HEK293 (cell line): ENCODE measurements around the gene PRCD.

Source experiments
- IKZF3 ChIP-seq: fragments of 450-650 bp; IDR thresholded peaks from 2 replicates; pipeline ENCODE4 v1.5.0; 2018; ENCODE audit warnings: missing biosample characterization, mild to moderate bottlenecking, missing genetic modification characterization, moderate library complexity
- KLF7 ChIP-seq: fragments of 450-650 bp; formaldehyde crosslinking; IDR thresholded peaks from 2 replicates; pipeline ENCODE4 v1.5.1; 2016; ENCODE audit warnings: missing biosample characterization, missing genetic modification characterization, borderline replicate concordance
- MEIS1 ChIP-seq: sonication (generic); formaldehyde crosslinking; IDR thresholded peaks from 2 replicates; pipeline ENCODE4 v1.8.1; 2022; ENCODE audit warnings: missing genetic modification reagents, mild to moderate bottlenecking, borderline replicate concordance
- MYNN ChIP-seq: fragments of 450-650 bp; formaldehyde crosslinking; IDR thresholded peaks from 2 replicates; pipeline ENCODE4 v1.5.1; 2016; ENCODE audit warnings: missing biosample characterization, missing genetic modification characterization, borderline replicate concordance
- SP2 ChIP-seq: fragments of 450-650 bp; formaldehyde crosslinking; IDR thresholded peaks from 2 replicates; pipeline ENCODE4 v1.5.1; 2016; ENCODE audit warnings: missing biosample characterization, missing genetic modification characterization
- ZBTB17 ChIP-seq: fragments of 450-650 bp; formaldehyde crosslinking; IDR thresholded peaks from 2 replicates; pipeline ENCODE4 v1.5.1; 2016; ENCODE audit warnings: missing biosample characterization, missing genetic modification characterization
- ZFP69B ChIP-seq: fragments of 450-650 bp; formaldehyde crosslinking; IDR thresholded peaks from 2 replicates; pipeline ENCODE4 v1.5.1; 2016; ENCODE audit warnings: missing biosample characterization, missing genetic modification characterization
- ZIC2 ChIP-seq: fragments of 450-650 bp; formaldehyde crosslinking; IDR thresholded peaks from 2 replicates; pipeline ENCODE4 v1.5.1; 2016; ENCODE audit warnings: missing biosample characterization, missing genetic modification characterization
- ZNF175 ChIP-seq: fragments of 450-650 bp; formaldehyde crosslinking; IDR thresholded peaks from 2 replicates; pipeline ENCODE4 v1.5.1; 2016; ENCODE audit warnings: missing biosample characterization, missing genetic modification characterization
- ZNF248 ChIP-seq: fragments of 450-650 bp; formaldehyde crosslinking; IDR thresholded peaks from 2 replicates; pipeline ENCODE4 v1.5.1; 2017; ENCODE audit warnings: missing biosample characterization, missing genetic modification characterization
- ZNF335 ChIP-seq: fragments of 450-650 bp; formaldehyde crosslinking; conservative IDR thresholded peaks from 2 replicates; pipeline ENCODE4 v1.5.1; 2016; ENCODE audit warnings: missing biosample characterization, missing genetic modification characterization
- ZNF391 ChIP-seq: fragments of 450-650 bp; formaldehyde crosslinking; IDR thresholded peaks from 2 replicates; pipeline ENCODE4 v1.5.1; 2016; ENCODE audit warnings: low read depth, missing biosample characterization, missing genetic modification characterization, borderline replicate concordance
- ZNF48 ChIP-seq: fragments of 450-650 bp; formaldehyde crosslinking; IDR thresholded peaks from 2 replicates; pipeline ENCODE4 v1.5.1; 2016; ENCODE audit warnings: missing biosample characterization, missing genetic modification characterization
- ZNF558 ChIP-seq: fragments of 450-650 bp; formaldehyde crosslinking; IDR thresholded peaks from 2 replicates; pipeline ENCODE4 v1.5.1; 2016; ENCODE audit warnings: missing biosample characterization, missing genetic modification characterization
- ZNF596 ChIP-seq: fragments of 450-650 bp; IDR thresholded peaks from 2 replicates; pipeline ENCODE4 v1.5.0; 2018; ENCODE audit warnings: missing biosample characterization, mild to moderate bottlenecking, missing genetic modification characterization, moderate library complexity
- ZNF670 ChIP-seq: fragments of 450-650 bp; formaldehyde crosslinking; IDR thresholded peaks from 2 replicates; pipeline ENCODE4 v1.5.1; 2016; ENCODE audit warnings: missing biosample characterization, missing genetic modification characterization, low read depth
- TF ChIP-seq, protein P1 (sequence below): fragments of 450-650 bp; formaldehyde crosslinking; IDR thresholded peaks from 2 replicates; pipeline ENCODE4 v1.5.1; 2016; ENCODE audit warnings: missing biosample characterization, missing genetic modification characterization, borderline replicate concordance
- TF ChIP-seq, protein P2 (sequence below): sonication (generic); formaldehyde crosslinking; IDR thresholded peaks from 2 replicates; pipeline ENCODE4 v1.8.1; 2022; ENCODE audit warnings: mild to moderate bottlenecking, moderate library complexity, missing genetic modification reagents
- TF ChIP-seq, protein P3 (sequence below): fragments of 450-650 bp; formaldehyde crosslinking; IDR thresholded peaks from 2 replicates; pipeline ENCODE4 v1.5.1; 2016; ENCODE audit warnings: missing biosample characterization, missing genetic modification characterization
- TF ChIP-seq, protein P4 (sequence below): fragments of 450-650 bp; formaldehyde crosslinking; IDR thresholded peaks from 2 replicates; pipeline ENCODE4 v1.5.1; 2017; ENCODE audit warnings: missing biosample characterization, missing genetic modification characterization
- TF ChIP-seq, protein P5 (sequence below): fragments of 450-650 bp; formaldehyde crosslinking; IDR thresholded peaks from 2 replicates; pipeline ENCODE4 v1.5.1; 2016; ENCODE audit warnings: missing biosample characterization, missing genetic modification characterization
- TF ChIP-seq, protein P6 (sequence below): fragments of 450-650 bp; formaldehyde crosslinking; IDR thresholded peaks from 2 replicates; pipeline ENCODE4 v1.5.1; 2017; ENCODE audit warnings: missing biosample characterization, missing genetic modification characterization
- TF ChIP-seq, protein P7 (sequence below): fragments of 450-650 bp; formaldehyde crosslinking; IDR thresholded peaks from 2 replicates; pipeline ENCODE4 v1.5.1; 2016; ENCODE audit warnings: missing biosample characterization, missing genetic modification characterization
- TF ChIP-seq, protein P8 (sequence below): fragments of 450-650 bp; formaldehyde crosslinking; IDR thresholded peaks from 2 replicates; pipeline ENCODE4 v1.5.1; 2016; ENCODE audit warnings: missing biosample characterization, missing genetic modification characterization
- TF ChIP-seq, protein P9 (sequence below): fragments of 450-650 bp; formaldehyde crosslinking; IDR thresholded peaks from 2 replicates; pipeline ENCODE4 v1.5.1; 2016; ENCODE audit warnings: missing biosample characterization, missing genetic modification characterization

The PRCD gene

DNA sequence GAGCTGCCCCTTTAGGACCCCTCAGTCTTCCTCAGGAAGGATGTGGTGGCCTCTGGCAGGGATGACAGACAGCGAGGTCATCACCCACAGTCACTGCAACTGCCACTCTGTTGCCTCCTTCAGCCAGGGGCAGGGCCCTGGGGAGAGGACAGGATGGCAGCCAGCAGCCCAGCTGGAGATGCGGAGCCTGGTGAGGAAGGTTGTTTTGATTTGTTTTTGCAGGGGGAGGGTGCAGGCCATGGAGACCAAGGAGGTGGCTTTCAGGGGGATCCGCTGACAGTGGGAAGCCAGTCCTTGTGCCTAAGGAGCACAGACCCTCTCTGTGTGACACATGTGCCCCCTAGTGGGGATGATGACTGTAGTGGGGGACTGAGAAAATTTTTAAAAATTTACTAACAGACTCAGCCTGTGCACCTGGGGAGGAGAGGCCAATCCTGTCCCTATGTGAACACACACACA, 7.4 kb downstream of the PRCD start (continued):
- TF ChIP-seq, protein P1, sequence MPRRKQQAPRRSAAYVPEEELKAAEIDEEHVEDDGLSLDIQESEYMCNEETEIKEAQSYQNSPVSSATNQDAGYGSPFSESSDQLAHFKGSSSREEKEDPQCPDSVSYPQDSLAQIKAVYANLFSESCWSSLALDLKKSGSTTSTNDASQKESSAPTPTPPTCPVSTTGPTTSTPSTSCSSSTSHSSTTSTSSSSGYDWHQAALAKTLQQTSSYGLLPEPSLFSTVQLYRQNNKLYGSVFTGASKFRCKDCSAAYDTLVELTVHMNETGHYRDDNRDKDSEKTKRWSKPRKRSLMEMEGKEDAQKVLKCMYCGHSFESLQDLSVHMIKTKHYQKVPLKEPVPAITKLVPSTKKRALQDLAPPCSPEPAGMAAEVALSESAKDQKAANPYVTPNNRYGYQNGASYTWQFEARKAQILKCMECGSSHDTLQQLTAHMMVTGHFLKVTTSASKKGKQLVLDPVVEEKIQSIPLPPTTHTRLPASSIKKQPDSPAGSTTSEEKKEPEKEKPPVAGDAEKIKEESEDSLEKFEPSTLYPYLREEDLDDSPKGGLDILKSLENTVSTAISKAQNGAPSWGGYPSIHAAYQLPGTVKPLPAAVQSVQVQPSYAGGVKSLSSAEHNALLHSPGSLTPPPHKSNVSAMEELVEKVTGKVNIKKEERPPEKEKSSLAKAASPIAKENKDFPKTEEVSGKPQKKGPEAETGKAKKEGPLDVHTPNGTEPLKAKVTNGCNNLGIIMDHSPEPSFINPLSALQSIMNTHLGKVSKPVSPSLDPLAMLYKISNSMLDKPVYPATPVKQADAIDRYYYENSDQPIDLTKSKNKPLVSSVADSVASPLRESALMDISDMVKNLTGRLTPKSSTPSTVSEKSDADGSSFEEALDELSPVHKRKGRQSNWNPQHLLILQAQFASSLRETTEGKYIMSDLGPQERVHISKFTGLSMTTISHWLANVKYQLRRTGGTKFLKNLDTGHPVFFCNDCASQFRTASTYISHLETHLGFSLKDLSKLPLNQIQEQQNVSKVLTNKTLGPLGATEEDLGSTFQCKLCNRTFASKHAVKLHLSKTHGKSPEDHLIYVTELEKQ (tag by site-specific recombination), result no peak
- no peak for TF ChIP-seq ZNF248 (tag by site-specific recombination)
- no peak for TF ChIP-seq MYNN (tag by site-specific recombination)
- TF ChIP-seq, protein P2, sequence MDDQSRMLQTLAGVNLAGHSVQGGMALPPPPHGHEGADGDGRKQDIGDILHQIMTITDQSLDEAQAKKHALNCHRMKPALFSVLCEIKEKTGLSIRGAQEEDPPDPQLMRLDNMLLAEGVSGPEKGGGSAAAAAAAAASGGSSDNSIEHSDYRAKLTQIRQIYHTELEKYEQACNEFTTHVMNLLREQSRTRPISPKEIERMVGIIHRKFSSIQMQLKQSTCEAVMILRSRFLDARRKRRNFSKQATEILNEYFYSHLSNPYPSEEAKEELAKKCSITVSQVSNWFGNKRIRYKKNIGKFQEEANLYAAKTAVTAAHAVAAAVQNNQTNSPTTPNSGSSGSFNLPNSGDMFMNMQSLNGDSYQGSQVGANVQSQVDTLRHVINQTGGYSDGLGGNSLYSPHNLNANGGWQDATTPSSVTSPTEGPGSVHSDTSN, result peak; percentile 66; the same call in 1 of the 2 replicates
- peak; percentile 64; the same call in 1 of the 2 replicates for TF ChIP-seq ZBTB17 (tag by site-specific recombination)
- no peak for TF ChIP-seq ZNF175 (tag by site-specific recombination)
- TF ChIP-seq MEIS1 (CRISPR knock-in tag), result no peak
- TF ChIP-seq ZFP69B (tag by site-specific recombination), result no peak
- no peak for TF ChIP-seq ZNF670 (tag by site-specific recombination)
- no peak for TF ChIP-seq ZNF596
- TF ChIP-seq KLF7 (tag by site-specific recombination), result no peak
- TF ChIP-seq, protein P3, sequence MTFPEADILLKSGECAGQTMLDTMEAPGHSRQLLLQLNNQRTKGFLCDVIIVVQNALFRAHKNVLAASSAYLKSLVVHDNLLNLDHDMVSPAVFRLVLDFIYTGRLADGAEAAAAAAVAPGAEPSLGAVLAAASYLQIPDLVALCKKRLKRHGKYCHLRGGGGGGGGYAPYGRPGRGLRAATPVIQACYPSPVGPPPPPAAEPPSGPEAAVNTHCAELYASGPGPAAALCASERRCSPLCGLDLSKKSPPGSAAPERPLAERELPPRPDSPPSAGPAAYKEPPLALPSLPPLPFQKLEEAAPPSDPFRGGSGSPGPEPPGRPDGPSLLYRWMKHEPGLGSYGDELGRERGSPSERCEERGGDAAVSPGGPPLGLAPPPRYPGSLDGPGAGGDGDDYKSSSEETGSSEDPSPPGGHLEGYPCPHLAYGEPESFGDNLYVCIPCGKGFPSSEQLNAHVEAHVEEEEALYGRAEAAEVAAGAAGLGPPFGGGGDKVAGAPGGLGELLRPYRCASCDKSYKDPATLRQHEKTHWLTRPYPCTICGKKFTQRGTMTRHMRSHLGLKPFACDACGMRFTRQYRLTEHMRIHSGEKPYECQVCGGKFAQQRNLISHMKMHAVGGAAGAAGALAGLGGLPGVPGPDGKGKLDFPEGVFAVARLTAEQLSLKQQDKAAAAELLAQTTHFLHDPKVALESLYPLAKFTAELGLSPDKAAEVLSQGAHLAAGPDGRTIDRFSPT (tag by site-specific recombination), result peak; percentile 62; the same call in 1 of the 2 replicates
- peak; percentile 24 for TF ChIP-seq SP2 (tag by site-specific recombination)
- TF ChIP-seq ZNF391 (tag by site-specific recombination), result no peak
- TF ChIP-seq, protein P4, sequence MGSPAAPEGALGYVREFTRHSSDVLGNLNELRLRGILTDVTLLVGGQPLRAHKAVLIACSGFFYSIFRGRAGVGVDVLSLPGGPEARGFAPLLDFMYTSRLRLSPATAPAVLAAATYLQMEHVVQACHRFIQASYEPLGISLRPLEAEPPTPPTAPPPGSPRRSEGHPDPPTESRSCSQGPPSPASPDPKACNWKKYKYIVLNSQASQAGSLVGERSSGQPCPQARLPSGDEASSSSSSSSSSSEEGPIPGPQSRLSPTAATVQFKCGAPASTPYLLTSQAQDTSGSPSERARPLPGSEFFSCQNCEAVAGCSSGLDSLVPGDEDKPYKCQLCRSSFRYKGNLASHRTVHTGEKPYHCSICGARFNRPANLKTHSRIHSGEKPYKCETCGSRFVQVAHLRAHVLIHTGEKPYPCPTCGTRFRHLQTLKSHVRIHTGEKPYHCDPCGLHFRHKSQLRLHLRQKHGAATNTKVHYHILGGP (tag by site-specific recombination), result no peak
- 0 out of 2 replicates have a peak, but pooled peaks have one; percentile 26 for TF ChIP-seq ZNF335 (tag by site-specific recombination)
- TF ChIP-seq ZNF558 (tag by site-specific recombination), result no peak
- peak; percentile 100 for TF ChIP-seq ZIC2 (tag by site-specific recombination)
- TF ChIP-seq, protein P5, sequence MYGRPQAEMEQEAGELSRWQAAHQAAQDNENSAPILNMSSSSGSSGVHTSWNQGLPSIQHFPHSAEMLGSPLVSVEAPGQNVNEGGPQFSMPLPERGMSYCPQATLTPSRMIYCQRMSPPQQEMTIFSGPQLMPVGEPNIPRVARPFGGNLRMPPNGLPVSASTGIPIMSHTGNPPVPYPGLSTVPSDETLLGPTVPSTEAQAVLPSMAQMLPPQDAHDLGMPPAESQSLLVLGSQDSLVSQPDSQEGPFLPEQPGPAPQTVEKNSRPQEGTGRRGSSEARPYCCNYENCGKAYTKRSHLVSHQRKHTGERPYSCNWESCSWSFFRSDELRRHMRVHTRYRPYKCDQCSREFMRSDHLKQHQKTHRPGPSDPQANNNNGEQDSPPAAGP, result peak; percentile 48; the same call in 1 of the 2 replicates
- TF ChIP-seq, protein P6, sequence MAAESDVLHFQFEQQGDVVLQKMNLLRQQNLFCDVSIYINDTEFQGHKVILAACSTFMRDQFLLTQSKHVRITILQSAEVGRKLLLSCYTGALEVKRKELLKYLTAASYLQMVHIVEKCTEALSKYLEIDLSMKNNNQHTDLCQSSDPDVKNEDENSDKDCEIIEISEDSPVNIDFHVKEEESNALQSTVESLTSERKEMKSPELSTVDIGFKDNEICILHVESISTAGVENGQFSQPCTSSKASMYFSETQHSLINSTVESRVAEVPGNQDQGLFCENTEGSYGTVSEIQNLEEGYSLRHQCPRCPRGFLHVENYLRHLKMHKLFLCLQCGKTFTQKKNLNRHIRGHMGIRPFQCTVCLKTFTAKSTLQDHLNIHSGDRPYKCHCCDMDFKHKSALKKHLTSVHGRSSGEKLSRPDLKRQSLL, result no peak
- no peak for TF ChIP-seq ZNF48
- TF ChIP-seq, protein P7, sequence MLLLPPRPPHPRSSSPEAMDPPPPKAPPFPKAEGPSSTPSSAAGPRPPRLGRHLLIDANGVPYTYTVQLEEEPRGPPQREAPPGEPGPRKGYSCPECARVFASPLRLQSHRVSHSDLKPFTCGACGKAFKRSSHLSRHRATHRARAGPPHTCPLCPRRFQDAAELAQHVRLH, result no peak
- TF ChIP-seq IKZF3, result peak; percentile 58; the same call in 1 of the 2 replicates
- TF ChIP-seq, protein P8, sequence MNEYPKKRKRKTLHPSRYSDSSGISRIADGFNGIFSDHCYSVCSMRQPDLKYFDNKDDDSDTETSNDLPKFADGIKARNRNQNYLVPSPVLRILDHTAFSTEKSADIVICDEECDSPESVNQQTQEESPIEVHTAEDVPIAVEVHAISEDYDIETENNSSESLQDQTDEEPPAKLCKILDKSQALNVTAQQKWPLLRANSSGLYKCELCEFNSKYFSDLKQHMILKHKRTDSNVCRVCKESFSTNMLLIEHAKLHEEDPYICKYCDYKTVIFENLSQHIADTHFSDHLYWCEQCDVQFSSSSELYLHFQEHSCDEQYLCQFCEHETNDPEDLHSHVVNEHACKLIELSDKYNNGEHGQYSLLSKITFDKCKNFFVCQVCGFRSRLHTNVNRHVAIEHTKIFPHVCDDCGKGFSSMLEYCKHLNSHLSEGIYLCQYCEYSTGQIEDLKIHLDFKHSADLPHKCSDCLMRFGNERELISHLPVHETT, result 0 out of 2 replicates have a peak, but pooled peaks have one; percentile 42
- TF ChIP-seq, protein P9, sequence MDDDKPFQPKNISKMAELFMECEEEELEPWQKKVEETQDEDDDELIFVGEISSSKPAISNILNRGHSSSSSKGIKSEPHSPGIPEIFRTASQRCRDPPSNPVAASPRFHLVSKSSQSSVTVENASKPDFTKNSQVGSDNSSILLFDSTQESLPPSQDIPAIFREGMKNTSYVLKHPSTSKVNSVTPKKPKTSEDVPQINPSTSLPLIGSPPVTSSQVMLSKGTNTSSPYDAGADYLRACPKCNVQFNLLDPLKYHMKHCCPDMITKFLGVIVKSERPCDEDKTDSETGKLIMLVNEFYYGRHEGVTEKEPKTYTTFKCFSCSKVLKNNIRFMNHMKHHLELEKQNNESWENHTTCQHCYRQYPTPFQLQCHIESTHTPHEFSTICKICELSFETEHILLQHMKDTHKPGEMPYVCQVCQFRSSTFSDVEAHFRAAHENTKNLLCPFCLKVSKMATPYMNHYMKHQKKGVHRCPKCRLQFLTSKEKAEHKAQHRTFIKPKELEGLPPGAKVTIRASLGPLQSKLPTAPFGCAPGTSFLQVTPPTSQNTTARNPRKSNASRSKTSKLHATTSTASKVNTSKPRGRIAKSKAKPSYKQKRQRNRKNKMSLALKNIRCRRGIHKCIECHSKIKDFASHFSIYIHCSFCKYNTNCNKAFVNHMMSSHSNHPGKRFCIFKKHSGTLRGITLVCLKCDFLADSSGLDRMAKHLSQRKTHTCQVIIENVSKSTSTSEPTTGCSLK (tag by site-specific recombination), result no peak
